GM12878 (cell line): Measurements from ENCODE around the gene SOCS4.

Source experiments
- JUNB ChIP-seq: IDR thresholded peaks from 2 replicates; pipeline ENCODE4 v1.6.1; 2016; ENCODE audit warnings: antibody characterized with exemption, mild to moderate bottlenecking
- TF ChIP-seq, protein P1 (sequence below), 3 experiments: IDR thresholded peaks in 2 of 3; conservative IDR thresholded peaks in 1 of 3; 2 replicates each; pipeline ENCODE4 v1.5.1; 2011; ENCODE audit warnings: low read depth in 3 of 3, low read length in 3 of 3, mild to moderate bottlenecking in 3 of 3, control low read depth in 2 of 3, moderate library complexity in 2 of 3, inconsistent platforms in 1 of 3, mixed read lengths in 1 of 3; ENCODE audit not compliant: control insufficient read depth in 2 of 3, insufficient read depth in 1 of 3; ENCODE audit errors: extremely low read depth in 1 of 3

DNA sequence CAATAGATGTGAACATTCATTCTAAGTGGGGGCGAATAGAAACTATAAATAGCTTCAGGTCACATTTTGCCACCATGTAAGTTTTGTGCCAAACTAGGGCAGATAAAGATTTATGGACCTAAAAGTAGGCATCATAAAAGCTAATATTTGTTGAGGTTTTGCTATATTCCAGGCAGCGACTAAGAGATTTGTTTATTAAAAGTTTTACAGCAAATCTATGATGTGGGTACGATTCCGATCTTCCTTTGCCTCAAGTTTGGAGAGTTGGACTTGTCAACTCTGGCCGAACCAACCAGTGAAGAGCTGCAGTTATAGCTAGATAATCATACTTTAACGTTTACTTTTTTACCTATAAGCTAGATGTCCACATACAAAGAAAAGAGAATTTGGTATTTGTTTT is 26.0 kb downstream of the SOCS4 start:
- TF ChIP-seq, protein P1, sequence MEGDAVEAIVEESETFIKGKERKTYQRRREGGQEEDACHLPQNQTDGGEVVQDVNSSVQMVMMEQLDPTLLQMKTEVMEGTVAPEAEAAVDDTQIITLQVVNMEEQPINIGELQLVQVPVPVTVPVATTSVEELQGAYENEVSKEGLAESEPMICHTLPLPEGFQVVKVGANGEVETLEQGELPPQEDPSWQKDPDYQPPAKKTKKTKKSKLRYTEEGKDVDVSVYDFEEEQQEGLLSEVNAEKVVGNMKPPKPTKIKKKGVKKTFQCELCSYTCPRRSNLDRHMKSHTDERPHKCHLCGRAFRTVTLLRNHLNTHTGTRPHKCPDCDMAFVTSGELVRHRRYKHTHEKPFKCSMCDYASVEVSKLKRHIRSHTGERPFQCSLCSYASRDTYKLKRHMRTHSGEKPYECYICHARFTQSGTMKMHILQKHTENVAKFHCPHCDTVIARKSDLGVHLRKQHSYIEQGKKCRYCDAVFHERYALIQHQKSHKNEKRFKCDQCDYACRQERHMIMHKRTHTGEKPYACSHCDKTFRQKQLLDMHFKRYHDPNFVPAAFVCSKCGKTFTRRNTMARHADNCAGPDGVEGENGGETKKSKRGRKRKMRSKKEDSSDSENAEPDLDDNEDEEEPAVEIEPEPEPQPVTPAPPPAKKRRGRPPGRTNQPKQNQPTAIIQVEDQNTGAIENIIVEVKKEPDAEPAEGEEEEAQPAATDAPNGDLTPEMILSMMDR (IDR thresholded peaks at IDR 0.05 in 2 of 3, conservative IDR thresholded peaks at IDR 0.05 in 1 of 3; ENCODE audit: control insufficient read depth in 2 of 3, extremely low read depth in 1 of 3, insufficient read depth in 1 of 3, low read depth in 3 of 3, low read length in 3 of 3), result no peak
- no peak for TF ChIP-seq JUNB
